ENCODE measurements around the gene GSTA4. TPM values are rescaled to one million over a fixed set of nuclear protein-coding genes. Genes with fewer than 3 reads are reported as not detected.

The GSTA4 gene
- total and polyA plus RNA-seq, 7 experiments from 2014 or later, result 0.31 to 3.3 (median 0.73) TPM; not detected in 1

- CTCF ChIA-PET, result no interaction called here
- Histone ChIP-seq H3K27ac (ENCODE audit: low read depth, low read length) (no peak overlapping the region), H3K4me3 (ENCODE audit: low read length) (no peak overlapping the region), H3K27me3 (ENCODE audit: control insufficient read depth in 2 of 2, insufficient read depth in 2 of 2, low read length in 2 of 2) (no peaks in the 10 kb centered on the region), H3K9me3 (ENCODE audit: control insufficient read depth in 2 of 3, low read length in 3 of 3) (no peaks in the 10 kb centered on the region), H3K36me3 (ENCODE audit: control insufficient read depth in 2 of 3, insufficient read depth in 3 of 3, low read length in 3 of 3) (no peaks in the 10 kb centered on the region), H3K4me1 (ENCODE audit: control insufficient read depth in 2 of 2, insufficient read depth in 2 of 2, low read length in 2 of 2) (no peaks in the 10 kb centered on the region)
- ATAC-seq (no peak), DNase-seq (no peak)
- H3K4me1 Mint-ChIP-seq, result peaks cover 0 to 22% (median 0%) of the 10 kb centered on the region in 7 donors
- H3K27ac Mint-ChIP-seq, result no peak overlapping the region
- POLR2A ChIA-PET, result no interaction called here
- H3K9me3 Mint-ChIP-seq, result peaks cover 0 to 1% (median 0%) of the 10 kb centered on the region in 11 donors
- peaks cover 0 to 13% (median 10%) of the 10 kb centered on the region in 5 donors for H3K27me3 Mint-ChIP-seq
- H3K36me3 Mint-ChIP-seq, result peaks cover 0 to 6% (median 0%) of the 10 kb centered on the region in 5 donors
- intact Hi-C loops (cut with micrococcal nuclease), result no loop called here
- H3K4me3 Mint-ChIP-seq, result no peak overlapping the region
Measured at GRCh38 chr6:52975580-52975979, 19.5 kb downstream of the GSTA4 start.

GRCh38 chr6:52972989-52973388, 22.1 kb downstream of the GSTA4 start:
- Histone ChIP-seq H3K36me3 (ENCODE audit: control insufficient read depth in 2 of 3, insufficient read depth in 3 of 3, low read length in 3 of 3) (no peaks in the 10 kb centered on the region), H3K4me3 (ENCODE audit: low read length) (no peak overlapping the region), H3K27ac (ENCODE audit: low read depth, low read length) (no peak overlapping the region), H3K4me1 (ENCODE audit: control insufficient read depth in 2 of 2, insufficient read depth in 2 of 2, low read length in 2 of 2) (no peaks in the 10 kb centered on the region), H3K27me3 (ENCODE audit: control insufficient read depth in 2 of 2, insufficient read depth in 2 of 2, low read length in 2 of 2) (no peaks in the 10 kb centered on the region), H3K9me3 (ENCODE audit: control insufficient read depth in 2 of 3, low read length in 3 of 3) (no peaks in the 10 kb centered on the region)
- ChIA-PET CTCF (no interaction called here), POLR2A (no interaction called here)
- peaks cover 0 to 8% (median 4%) of the 10 kb centered on the region in 5 donors for H3K27me3 Mint-ChIP-seq
- peaks cover 0 to 19% (median 0%) of the 10 kb centered on the region in 7 donors for H3K4me1 Mint-ChIP-seq
- intact Hi-C loops (cut with micrococcal nuclease), result no loop called here
- no peak overlapping the region for H3K27ac Mint-ChIP-seq
- peaks cover 0 to 3% (median 0%) of the 10 kb centered on the region in 5 donors for H3K36me3 Mint-ChIP-seq
- DNase-seq, result no peak
- no peak overlapping the region for H3K4me3 Mint-ChIP-seq
- peaks cover 0 to 1% (median 0%) of the 10 kb centered on the region in 11 donors for H3K9me3 Mint-ChIP-seq
- no peak for ATAC-seq

- Histone ChIP-seq H3K27me3 (ENCODE audit: control insufficient read depth in 2 of 2, insufficient read depth in 2 of 2, low read length in 2 of 2) (no peaks in the 10 kb centered on the region), H3K4me3 (ENCODE audit: low read length) (no peak overlapping the region), H3K27ac (ENCODE audit: low read depth, low read length) (no peak overlapping the region), H3K9me3 (ENCODE audit: control insufficient read depth in 2 of 3, low read length in 3 of 3) (no peaks in the 10 kb centered on the region), H3K4me1 (ENCODE audit: control insufficient read depth in 2 of 2, insufficient read depth in 2 of 2, low read length in 2 of 2) (no peaks in the 10 kb centered on the region), H3K36me3 (ENCODE audit: control insufficient read depth in 2 of 3, insufficient read depth in 3 of 3, low read length in 3 of 3) (no peaks in the 10 kb centered on the region)
- no peak overlapping the region for H3K27ac Mint-ChIP-seq
- POLR2A ChIA-PET, result no interaction called here
- CTCF ChIA-PET, result interaction anchor here (0.6 kb wide), 1 partner anchor 875 kb away, joined by 3 read pairs; no protein-coding TSS in a partner anchor
- intact Hi-C loops (cut with micrococcal nuclease), result no loop called here
- peaks cover 0 to 4% (median 0%) of the 10 kb centered on the region in 5 donors for H3K27me3 Mint-ChIP-seq
- DNase-seq, result no peak
- H3K9me3 Mint-ChIP-seq, result peaks cover 0 to 1% (median 0%) of the 10 kb centered on the region in 11 donors
- ATAC-seq, result no peak
- no peak overlapping the region for H3K4me3 Mint-ChIP-seq
- peaks cover 0 to 3% (median 0%) of the 10 kb centered on the region in 5 donors for H3K36me3 Mint-ChIP-seq
- peaks cover 0 to 3% (median 0%) of the 10 kb centered on the region in 7 donors for H3K4me1 Mint-ChIP-seq
Measured at GRCh38 chr6:52969359-52969758, 25.7 kb downstream of the GSTA4 start.

DNA sequence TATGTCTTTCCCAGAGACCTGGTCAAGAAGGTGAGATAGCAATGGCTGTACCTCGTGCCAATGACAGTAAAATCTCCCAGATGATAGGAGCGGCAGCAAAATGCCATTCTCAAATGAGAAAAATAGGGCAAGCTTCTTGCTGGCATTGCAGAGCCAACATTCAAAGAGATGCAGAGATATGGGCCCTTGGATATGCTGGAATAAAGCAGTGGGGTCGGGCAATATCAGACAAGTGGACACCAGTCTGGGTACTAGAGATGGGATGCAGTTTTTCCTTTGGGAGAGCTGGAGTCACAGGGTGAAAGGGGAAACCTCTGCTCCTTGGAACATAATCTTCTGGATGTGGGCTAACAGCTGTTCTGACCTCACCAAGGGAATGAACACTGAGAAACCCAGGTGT, 29.0 kb downstream of the GSTA4 start:
- H3K27ac ChIP-seq (ENCODE audit: low read depth, low read length), result no peak overlapping the region
- intact Hi-C loops (cut with micrococcal nuclease), result no loop called here
- no peaks in the 10 kb centered on the region for H3K4me1 Mint-ChIP-seq
- ChIA-PET POLR2A (no interaction called here), CTCF (no interaction called here)
- H3K27me3 ChIP-seq (ENCODE audit: control insufficient read depth in 2 of 2, insufficient read depth in 2 of 2, low read length in 2 of 2), result no peaks in the 10 kb centered on the region
- H3K36me3 Mint-ChIP-seq, result no peaks in the 10 kb centered on the region
- H3K9me3 Mint-ChIP-seq, result peaks cover 0 to 3% (median 0%) of the 10 kb centered on the region in 11 donors
- H3K4me1 ChIP-seq (ENCODE audit: control insufficient read depth in 2 of 2, insufficient read depth in 2 of 2, low read length in 2 of 2), result no peaks in the 10 kb centered on the region
- H3K9me3 ChIP-seq (ENCODE audit: control insufficient read depth in 2 of 3, low read length in 3 of 3), result no peaks in the 10 kb centered on the region
- no peaks in the 10 kb centered on the region for H3K36me3 ChIP-seq (ENCODE audit: control insufficient read depth in 2 of 3, insufficient read depth in 3 of 3, low read length in 3 of 3)
- no peak for DNase-seq
- H3K27ac Mint-ChIP-seq, result no peak overlapping the region
- H3K4me3 ChIP-seq (ENCODE audit: low read length), result no peak overlapping the region
- H3K27me3 Mint-ChIP-seq, result peaks cover 0 to 3% (median 0%) of the 10 kb centered on the region in 5 donors
- no peak overlapping the region for H3K4me3 Mint-ChIP-seq
- no peak for ATAC-seq

DNA sequence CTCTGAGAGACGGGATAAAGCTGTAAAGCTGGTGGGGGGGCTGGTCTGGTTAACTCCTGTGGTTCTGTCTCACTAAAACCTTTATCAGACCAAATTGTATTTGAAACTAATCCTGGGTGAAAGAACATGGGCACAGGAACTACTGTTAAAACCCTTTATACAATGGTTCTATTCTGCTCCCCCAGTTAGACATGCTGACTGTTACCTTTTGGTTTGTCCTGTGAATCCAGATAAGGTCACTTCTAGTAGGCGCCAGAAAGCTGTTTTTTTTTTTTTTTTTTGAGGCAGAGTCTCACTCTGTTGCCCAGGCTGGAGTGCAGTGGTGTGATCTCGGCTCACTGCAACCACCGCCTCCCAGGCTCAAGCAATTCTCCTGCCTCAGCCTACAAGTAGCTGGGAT, 29.7 kb downstream of the GSTA4 start:
- Histone ChIP-seq H3K36me3 (ENCODE audit: control insufficient read depth in 2 of 3, insufficient read depth in 3 of 3, low read length in 3 of 3) (no peaks in the 10 kb centered on the region), H3K27me3 (ENCODE audit: control insufficient read depth in 2 of 2, insufficient read depth in 2 of 2, low read length in 2 of 2) (no peaks in the 10 kb centered on the region), H3K4me3 (ENCODE audit: low read length) (no peak overlapping the region), H3K27ac (ENCODE audit: low read depth, low read length) (no peak overlapping the region), H3K9me3 (ENCODE audit: control insufficient read depth in 2 of 3, low read length in 3 of 3) (no peaks in the 10 kb centered on the region), H3K4me1 (ENCODE audit: control insufficient read depth in 2 of 2, insufficient read depth in 2 of 2, low read length in 2 of 2) (no peaks in the 10 kb centered on the region)
- H3K4me1 Mint-ChIP-seq, result no peaks in the 10 kb centered on the region
- CTCF ChIA-PET, result interaction anchor here (0.6 kb wide), 1 partner anchor 37 kb away, joined by 5 read pairs; no protein-coding TSS in a partner anchor
- DNase-seq (no peak), ATAC-seq (no peak)
- H3K27ac Mint-ChIP-seq, result no peak overlapping the region
- POLR2A ChIA-PET, result no interaction called here
- peaks cover 0 to 3% (median 0%) of the 10 kb centered on the region in 5 donors for H3K27me3 Mint-ChIP-seq
- peaks cover 0 to 3% (median 0%) of the 10 kb centered on the region in 11 donors for H3K9me3 Mint-ChIP-seq
- H3K36me3 Mint-ChIP-seq, result no peaks in the 10 kb centered on the region
- H3K4me3 Mint-ChIP-seq, result no peak overlapping the region
- intact Hi-C loops (cut with micrococcal nuclease), result no loop called here

GRCh38 chr6:52964318-52964717, 30.8 kb downstream of the GSTA4 start:
- ATAC-seq (no peak), DNase-seq (no peak)
- H3K9me3 Mint-ChIP-seq, result peaks cover 0 to 3% (median 0%) of the 10 kb centered on the region in 11 donors
- H3K27ac ChIP-seq (ENCODE audit: low read depth, low read length), result no peak overlapping the region
- intact Hi-C loops (cut with micrococcal nuclease), result no loop called here
- peaks cover 0 to 3% (median 0%) of the 10 kb centered on the region in 5 donors for H3K27me3 Mint-ChIP-seq
- no peaks in the 10 kb centered on the region for H3K36me3 ChIP-seq (ENCODE audit: control insufficient read depth in 2 of 3, insufficient read depth in 3 of 3, low read length in 3 of 3)
- H3K4me3 Mint-ChIP-seq, result no peak overlapping the region
- no peaks in the 10 kb centered on the region for H3K4me1 ChIP-seq (ENCODE audit: control insufficient read depth in 2 of 2, insufficient read depth in 2 of 2, low read length in 2 of 2)
- no peaks in the 10 kb centered on the region for H3K27me3 ChIP-seq (ENCODE audit: control insufficient read depth in 2 of 2, insufficient read depth in 2 of 2, low read length in 2 of 2)
- H3K27ac Mint-ChIP-seq, result no peak overlapping the region
- H3K36me3 Mint-ChIP-seq, result no peaks in the 10 kb centered on the region
- ChIA-PET CTCF (no interaction called here), POLR2A (no interaction called here)
- no peaks in the 10 kb centered on the region for H3K9me3 ChIP-seq (ENCODE audit: control insufficient read depth in 2 of 3, low read length in 3 of 3)
- H3K4me3 ChIP-seq (ENCODE audit: low read length), result no peak overlapping the region
- H3K4me1 Mint-ChIP-seq, result no peaks in the 10 kb centered on the region

- no peaks in the 10 kb centered on the region for H3K36me3 ChIP-seq (ENCODE audit: control insufficient read depth in 2 of 3, insufficient read depth in 3 of 3, low read length in 3 of 3)
- H3K4me1 Mint-ChIP-seq, result no peaks in the 10 kb centered on the region
- no peak overlapping the region for H3K4me3 ChIP-seq (ENCODE audit: low read length)
- no peaks in the 10 kb centered on the region for H3K4me1 ChIP-seq (ENCODE audit: control insufficient read depth in 2 of 2, insufficient read depth in 2 of 2, low read length in 2 of 2)
- no peak overlapping the region for H3K27ac ChIP-seq (ENCODE audit: low read depth, low read length)
- H3K27ac Mint-ChIP-seq, result no peak overlapping the region
- intact Hi-C loops (cut with micrococcal nuclease), result no loop called here
- no peak for ATAC-seq
- no peaks in the 10 kb centered on the region for H3K9me3 ChIP-seq (ENCODE audit: control insufficient read depth in 2 of 3, low read length in 3 of 3)
- peaks cover 0 to 3% (median 0%) of the 10 kb centered on the region in 11 donors for H3K9me3 Mint-ChIP-seq
- no peak for DNase-seq
- no peak overlapping the region for H3K4me3 Mint-ChIP-seq
- peaks cover 0 to 3% (median 0%) of the 10 kb centered on the region in 5 donors for H3K27me3 Mint-ChIP-seq
- H3K36me3 Mint-ChIP-seq, result no peaks in the 10 kb centered on the region
- CTCF ChIA-PET, result no interaction called here
- no peaks in the 10 kb centered on the region for H3K27me3 ChIP-seq (ENCODE audit: control insufficient read depth in 2 of 2, insufficient read depth in 2 of 2, low read length in 2 of 2)
- POLR2A ChIA-PET, result no interaction called here
Measured at GRCh38 chr6:52962701-52963100, 32.4 kb downstream of the GSTA4 start.

All from naive thymus-derived CD4-positive, alpha-beta T cell (primary cell).